Measurements from ENCODE around the gene NELFCD. TPM values are rescaled to one million over a fixed set of nuclear protein-coding genes. Genes with fewer than 3 reads are reported as not detected.

The NELFCD gene
- polyA plus RNA-seq, 1 donor (not counting 4 experiments of a cell fraction or from before 2014, with no cell fraction given), result 68.5 TPM

GRCh38 chr20:58965270-58966064 lies 15.6 kb upstream of the NELFCD start:
- no peak for DNase-seq (ENCODE audit: low read depth, low spot score)
- no peaks in the 10 kb centered on the region for H3K9me1 ChIP-seq (ENCODE audit: control insufficient read depth, extremely low read depth, insufficient read depth, low read length)
- H3K9ac ChIP-seq (ENCODE audit: control insufficient read depth, extremely low read depth, insufficient read depth, low read length), result no peak overlapping the region
- no peaks in the 10 kb centered on the region for H3K36me3 ChIP-seq (ENCODE audit: control insufficient read depth in 2 of 2, extremely low read depth in 1 of 2, insufficient read depth in 2 of 2, low read length in 2 of 2)
- dilution Hi-C loops (cut with MboI; ENCODE audit: extremely low pct_ligation_motif_present, low sequenced_read_pairs), result no loop called here
- H2AFZ ChIP-seq (ENCODE audit: control insufficient read depth, low read length), result no peak overlapping the region
- H3K79me2 ChIP-seq (ENCODE audit: control insufficient read depth, insufficient read depth, low read length), result no peaks in the 10 kb centered on the region
- peaks cover 10% of the 10 kb centered on the region for H3K27me3 ChIP-seq (ENCODE audit: control insufficient read depth, extremely low read depth, insufficient read depth, low read length)
- no peaks in the 10 kb centered on the region for H3K9me3 ChIP-seq (ENCODE audit: control insufficient read depth, low read depth, low read length)
- H4K20me1 ChIP-seq (ENCODE audit: control insufficient read depth, extremely low read depth, insufficient read depth, low read length), result no peaks in the 10 kb centered on the region
- no peak overlapping the region for H3K27ac ChIP-seq (ENCODE audit: control insufficient read depth, insufficient read depth, low read length)
- no peaks in the 10 kb centered on the region for H3K4me1 ChIP-seq (ENCODE audit: control insufficient read depth, extremely low read depth, insufficient read depth, low read length)
- H3K4me2 ChIP-seq (ENCODE audit: control insufficient read depth, extremely low read depth, insufficient read depth, low read depth, low read length), result no peak overlapping the region
- no peak for TF ChIP-seq CTCF (optimal IDR thresholded peaks at IDR 0.05 in 1 of 3, IDR thresholded peaks at IDR 0.05 in 1 of 3, conservative IDR thresholded peaks at IDR 0.05 in 1 of 3; ENCODE audit: extremely low read depth in 1 of 3, insufficient read depth in 2 of 3, low read length in 3 of 3)
- TF ChIP-seq EZH2 (IDR thresholded peaks at IDR 0.05; ENCODE audit: low read length), result no peak
- H3K4me3 ChIP-seq (ENCODE audit: control insufficient read depth in 2 of 3, extremely low read depth in 1 of 3, insufficient read depth in 2 of 3, low read depth in 1 of 3, low read length in 3 of 3), result no peak overlapping the region
- FAIRE-seq, result no peak

- Histone ChIP-seq H3K36me3 (ENCODE audit: control insufficient read depth in 2 of 2, extremely low read depth in 1 of 2, insufficient read depth in 2 of 2, low read length in 2 of 2) (no peaks in the 10 kb centered on the region), H3K27me3 (ENCODE audit: control insufficient read depth, extremely low read depth, insufficient read depth, low read length) (peaks cover 5% of the 10 kb centered on the region), H3K9me3 (ENCODE audit: control insufficient read depth, low read depth, low read length) (no peaks in the 10 kb centered on the region), H3K4me2 (ENCODE audit: control insufficient read depth, extremely low read depth, insufficient read depth, low read depth, low read length) (no peak overlapping the region), H3K79me2 (ENCODE audit: control insufficient read depth, insufficient read depth, low read length) (no peaks in the 10 kb centered on the region), H3K4me1 (ENCODE audit: control insufficient read depth, extremely low read depth, insufficient read depth, low read length) (no peaks in the 10 kb centered on the region), H3K27ac (ENCODE audit: control insufficient read depth, insufficient read depth, low read length) (no peak overlapping the region), H3K9ac (ENCODE audit: control insufficient read depth, extremely low read depth, insufficient read depth, low read length) (no peak overlapping the region), H3K9me1 (ENCODE audit: control insufficient read depth, extremely low read depth, insufficient read depth, low read length) (no peaks in the 10 kb centered on the region), H2AFZ (ENCODE audit: control insufficient read depth, low read length) (no peak overlapping the region), H3K4me3 (ENCODE audit: control insufficient read depth in 2 of 3, extremely low read depth in 1 of 3, insufficient read depth in 2 of 3, low read depth in 1 of 3, low read length in 3 of 3) (no peak overlapping the region), H4K20me1 (ENCODE audit: control insufficient read depth, extremely low read depth, insufficient read depth, low read length) (no peaks in the 10 kb centered on the region)
- no peak for TF ChIP-seq CTCF (optimal IDR thresholded peaks at IDR 0.05 in 1 of 3, IDR thresholded peaks at IDR 0.05 in 1 of 3, conservative IDR thresholded peaks at IDR 0.05 in 1 of 3; ENCODE audit: extremely low read depth in 1 of 3, insufficient read depth in 2 of 3, low read length in 3 of 3)
- no peak for TF ChIP-seq EZH2 (IDR thresholded peaks at IDR 0.05; ENCODE audit: low read length)
- FAIRE-seq, result no peak
- dilution Hi-C loops (cut with MboI; ENCODE audit: extremely low pct_ligation_motif_present, low sequenced_read_pairs), result no loop called here
- DNase-seq (ENCODE audit: low read depth, low spot score), result no peak
Measured at GRCh38 chr20:58967652-58968429, 13.2 kb upstream of the NELFCD start.

Measured in keratinocyte (primary cell).